ENCODE results near the gene U2AF1L4.

The U2AF1L4 gene

GRCh38 chr19:35712567-35713505 is 32.4 kb downstream of the U2AF1L4 start:
- DNase-seq (ENCODE audit: low read depth in 2 of 2), result peak; percentile 62 to 83

GRCh38 chr19:35710784-35711723 is 34.2 kb downstream of the U2AF1L4 start:
- DNase-seq (ENCODE audit: low read depth in 2 of 2), result peak in 1 of 2 experiments; percentile 43

- no peak for DNase-seq (ENCODE audit: low read depth in 2 of 2)
Observed at GRCh38 chr19:35708391-35708790, 36.8 kb downstream of the U2AF1L4 start.

- DNase-seq (ENCODE audit: low read depth in 2 of 2), result no peak
Observed at GRCh38 chr19:35704218-35704617, 41.0 kb downstream of the U2AF1L4 start, which contains the start of gene ZBTB32. ZBTB32 (plus strand) TSS chr19:35704558; CDS start chr19:35714627, 10,069 bp downstream.

GRCh38 chr19:35703343-35703742 is 41.9 kb downstream of the U2AF1L4 start:
- DNase-seq (ENCODE audit: low read depth in 2 of 2), result no peak

GRCh38 chr19:35702223-35703012 is 42.8 kb downstream of the U2AF1L4 start:
- DNase-seq (ENCODE audit: low read depth in 2 of 2), result peak; percentile 87 to 92

- no peak for DNase-seq (ENCODE audit: low read depth in 2 of 2)
Observed at GRCh38 chr19:35696835-35697234, 48.4 kb downstream of the U2AF1L4 start.

GRCh38 chr19:35695895-35696422 is 49.3 kb downstream of the U2AF1L4 start:
- DNase-seq (ENCODE audit: low read depth in 2 of 2), result no peak

- DNase-seq (ENCODE audit: low read depth in 2 of 2), result peak; percentile 82 to 90
Observed at GRCh38 chr19:35693835-35694599, 51.2 kb downstream of the U2AF1L4 start.

GRCh38 chr19:35693422-35693821 is 51.8 kb downstream of the U2AF1L4 start:
- no peak for DNase-seq (ENCODE audit: low read depth in 2 of 2)

Measured in stimulated activated CD4-positive, alpha-beta T cell treated with anti-CD3 and anti-CD28 coated beads, Interleukin-12 subunit alpha, Interleukin-12 subunit beta, amount 100 ng/mL, for 24 hours (primary cell).